Activated naive CD4-positive, alpha-beta T cell treated with anti-CD3 and anti-CD28 coated beads for 36 hours (primary cell): ENCODE results near the gene PRSS57. TPM values are rescaled to one million over a fixed set of nuclear protein-coding genes. Genes with fewer than 3 reads are reported as not detected.

ENCODE experiments used
- CTCF ChIA-PET: fragments of 350-600 bp; sonication (Branson Sonifier 250); formaldehyde crosslinking; loops from one replicate; lab custom pipeline; 2021; ENCODE audit warnings: antibody characterized with exemption; lab: Charles Lee
- DNase-seq: peaks from one replicate; pipeline ENCODE4 v3.0.0-alpha.2; 2020
- H3K27ac Mint-ChIP-seq: one replicate; pipeline ENCODE4 v1.8.0; 2021; ENCODE audit warnings: mild to moderate bottlenecking, mixed read lengths
- H3K27me3 Mint-ChIP-seq: one replicate; pipeline ENCODE4 v1.8.0; 2021; ENCODE audit warnings: low read depth, mixed read lengths
- H3K36me3 Mint-ChIP-seq: one replicate; pipeline ENCODE4 v1.8.0; 2021; ENCODE audit warnings: low read depth, mixed read lengths
- H3K4me1 Mint-ChIP-seq: one replicate; pipeline ENCODE4 v1.8.0; 2021; ENCODE audit warnings: low read depth, mixed read lengths
- H3K4me3 Mint-ChIP-seq: one replicate; pipeline ENCODE4 v1.8.0; 2021; ENCODE audit warnings: mild to moderate bottlenecking, moderate library complexity, mixed read lengths
- H3K9me3 Mint-ChIP-seq: one replicate; pipeline ENCODE4 v1.8.0; 2021; ENCODE audit warnings: mixed read lengths
- intact Hi-C: fragments of 100-400 bp; cut with micrococcal nuclease; formaldehyde crosslinking; loops from one replicate; pipeline ENCODE4 v1.15.1; 2023
- total RNA-seq, 2 experiments: library from RNA; stranded (reverse); gene quantifications; one replicate each; pipeline ENCODE4 v1.2.3, GENCODE V29; 2021

The PRSS57 gene
- total RNA-seq, 2 experiments from 2014 or later = not detected

DNA sequence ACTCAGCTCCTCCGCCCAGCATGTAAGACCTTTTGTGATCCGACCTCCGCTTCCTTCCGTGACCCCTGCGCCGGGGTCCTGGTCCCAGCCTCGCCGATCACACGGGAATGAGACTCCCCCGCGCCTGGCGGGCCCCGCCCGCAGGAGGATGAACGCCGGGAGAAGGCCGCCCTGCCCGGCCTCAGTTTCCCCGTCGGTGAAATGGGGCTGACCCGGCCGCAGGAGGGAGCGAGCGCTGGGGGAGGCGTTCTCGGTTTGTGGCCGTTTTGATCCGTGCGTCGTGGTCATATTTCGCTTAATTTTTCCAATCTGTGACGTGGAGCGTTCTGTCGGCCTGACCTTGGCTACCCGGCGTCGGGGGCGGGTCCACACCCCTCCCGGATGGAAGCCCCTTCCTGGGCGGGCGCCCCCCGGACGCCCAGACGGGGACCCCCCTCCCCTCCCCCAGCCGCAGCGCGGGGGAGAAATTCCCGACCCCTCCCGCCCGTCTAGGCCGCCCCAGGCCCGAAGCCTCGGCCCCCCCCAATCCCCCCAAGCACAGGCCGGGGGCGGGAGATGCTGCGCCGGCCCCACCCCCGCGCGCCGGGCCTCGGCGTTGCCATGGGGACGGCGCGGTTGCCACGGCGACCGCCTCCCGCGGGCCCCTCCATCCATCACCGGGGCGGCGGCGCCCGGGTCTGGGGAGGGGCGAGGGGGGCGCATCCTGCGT lies 24.5 kb upstream of the PRSS57 start:
- Mint-ChIP-seq H3K9me3 (peaks cover 9% of the 10 kb centered on the region), H3K36me3 (no peaks in the 10 kb centered on the region), H3K27ac (no peak overlapping the region), H3K4me1 (no peaks in the 10 kb centered on the region), H3K4me3 (no peak overlapping the region), H3K27me3 (peaks cover 23% of the 10 kb centered on the region)
- DNase-seq = no peak
- CTCF ChIA-PET = no interaction called here
- intact Hi-C loops = no loop called here

DNA sequence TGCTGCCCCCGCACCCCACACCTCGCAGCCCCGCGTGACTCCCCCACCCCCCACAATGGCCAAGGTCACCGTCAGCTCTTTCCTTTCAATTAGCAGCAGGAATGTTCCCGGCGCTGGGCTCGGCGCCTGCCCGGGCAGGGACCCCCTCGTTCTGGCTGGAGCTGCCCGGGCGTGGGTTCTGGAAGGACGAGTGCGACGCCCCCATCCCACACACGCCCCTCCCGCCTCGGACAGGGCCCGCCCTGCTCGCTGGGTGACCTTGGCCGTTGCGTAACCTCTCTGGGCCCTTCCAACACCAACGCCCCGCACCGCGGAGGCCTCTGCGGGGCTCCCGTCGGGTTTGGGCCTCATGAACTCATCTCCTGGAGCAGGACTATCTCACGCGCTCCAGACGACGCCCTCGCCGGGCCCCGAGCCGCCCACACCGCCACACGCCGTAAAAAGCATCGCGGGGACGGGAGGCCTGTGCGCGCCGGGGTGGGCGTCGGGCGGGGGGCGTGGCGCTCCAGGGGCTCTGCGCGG lies 23.8 kb upstream of the PRSS57 start:
- no peak for DNase-seq
- CTCF ChIA-PET = no interaction called here
- no peaks in the 10 kb centered on the region for H3K36me3 Mint-ChIP-seq

DNA sequence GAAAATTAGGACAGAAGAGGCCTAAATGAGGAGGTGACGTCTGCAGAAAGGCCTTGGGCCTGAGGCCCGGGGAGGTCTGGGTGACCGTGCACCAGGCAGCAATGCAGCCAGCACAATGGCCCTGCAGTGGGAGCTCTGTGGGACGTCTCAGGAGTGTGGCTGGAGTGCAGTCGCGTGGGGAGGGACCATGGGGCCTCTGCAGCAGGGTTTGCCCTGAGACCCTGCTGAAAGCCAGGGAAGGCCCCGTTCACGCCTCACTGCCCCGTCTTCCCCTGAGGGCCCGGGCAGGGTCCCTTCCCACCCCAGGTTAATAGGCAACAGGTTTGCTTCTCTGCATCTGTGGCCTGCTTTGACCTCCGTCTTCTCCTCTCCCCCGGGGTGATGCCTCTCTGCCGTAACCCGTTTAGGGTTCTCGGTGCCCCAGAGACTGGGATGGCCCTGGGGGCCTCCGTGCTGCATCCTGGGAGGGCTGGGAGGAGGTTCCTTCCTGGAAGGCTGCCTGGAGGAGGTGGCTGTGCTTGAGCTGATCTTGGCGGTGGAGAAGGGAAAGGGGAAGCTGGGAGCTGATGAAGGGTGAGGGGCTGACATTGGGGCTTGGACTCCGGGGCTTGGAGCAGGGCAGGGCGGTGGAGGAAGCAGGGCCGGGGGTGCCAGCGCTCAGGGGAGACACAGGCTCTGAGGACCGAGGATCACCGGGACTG lies 23.1 kb upstream of the PRSS57 start:
- Mint-ChIP-seq H3K27me3 (peaks cover 23% of the 10 kb centered on the region), H3K36me3 (no peaks in the 10 kb centered on the region), H3K27ac (no peak overlapping the region), H3K4me3 (no peak overlapping the region), H3K9me3 (peaks cover 9% of the 10 kb centered on the region), H3K4me1 (no peaks in the 10 kb centered on the region)
- intact Hi-C loops = no loop called here
- no peak for DNase-seq
- CTCF ChIA-PET = no interaction called here

More for the DNA sequence above, 23.8 kb upstream of the PRSS57 start:
- Mint-ChIP-seq H3K27ac (no peak overlapping the region), H3K4me3 (no peak overlapping the region), H3K9me3 (peaks cover 9% of the 10 kb centered on the region), H3K27me3 (peaks cover 23% of the 10 kb centered on the region), H3K4me1 (no peaks in the 10 kb centered on the region)
- intact Hi-C loops = no loop called here

- Mint-ChIP-seq H3K4me3 (no peak overlapping the region), H3K36me3 (no peaks in the 10 kb centered on the region), H3K27me3 (peaks cover 28% of the 10 kb centered on the region), H3K27ac (no peak overlapping the region), H3K4me1 (no peaks in the 10 kb centered on the region), H3K9me3 (peaks cover 9% of the 10 kb centered on the region)
- CTCF ChIA-PET = no interaction called here
- DNase-seq = no peak
- intact Hi-C loops = no loop called here
Observed at GRCh38 chr19:715347-715746, 20.1 kb upstream of the PRSS57 start.

DNA sequence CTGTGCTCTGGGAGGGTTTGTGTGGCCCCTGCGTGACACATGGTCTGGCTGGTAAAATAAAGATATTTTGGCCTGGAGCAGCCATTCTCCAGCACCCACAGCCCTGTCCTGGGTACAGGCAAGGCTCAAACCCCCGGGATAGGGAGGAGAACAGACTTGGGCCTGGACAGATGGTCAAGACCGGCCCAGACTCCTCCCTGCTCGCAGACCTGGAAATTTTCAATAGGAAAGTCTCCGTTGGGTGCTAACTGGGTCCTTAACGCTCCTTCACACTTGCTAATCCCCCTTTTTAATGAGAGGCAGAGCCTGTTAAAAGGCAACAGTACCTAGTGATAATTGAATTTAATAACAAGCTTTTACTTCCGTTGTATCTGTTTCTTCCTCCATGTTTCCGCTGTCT lies 16.0 kb upstream of the PRSS57 start:
- DNase-seq = no peak
- CTCF ChIA-PET = no interaction called here
- H3K27ac Mint-ChIP-seq = no peak overlapping the region
- H3K4me3 Mint-ChIP-seq = no peak overlapping the region
- peaks cover 9% of the 10 kb centered on the region for H3K9me3 Mint-ChIP-seq
- H3K36me3 Mint-ChIP-seq = no peaks in the 10 kb centered on the region
- peaks cover 22% of the 10 kb centered on the region for H3K27me3 Mint-ChIP-seq
- no peaks in the 10 kb centered on the region for H3K4me1 Mint-ChIP-seq
- intact Hi-C loops = no loop called here

GRCh38 chr19:710767-711166 lies 15.5 kb upstream of the PRSS57 start:
- no peak for DNase-seq
- intact Hi-C loops = no loop called here
- Mint-ChIP-seq H3K4me1 (no peaks in the 10 kb centered on the region), H3K27me3 (peaks cover 22% of the 10 kb centered on the region), H3K27ac (no peak overlapping the region), H3K9me3 (peaks cover 7% of the 10 kb centered on the region), H3K4me3 (no peak overlapping the region), H3K36me3 (no peaks in the 10 kb centered on the region)
- CTCF ChIA-PET = no interaction called here

DNA sequence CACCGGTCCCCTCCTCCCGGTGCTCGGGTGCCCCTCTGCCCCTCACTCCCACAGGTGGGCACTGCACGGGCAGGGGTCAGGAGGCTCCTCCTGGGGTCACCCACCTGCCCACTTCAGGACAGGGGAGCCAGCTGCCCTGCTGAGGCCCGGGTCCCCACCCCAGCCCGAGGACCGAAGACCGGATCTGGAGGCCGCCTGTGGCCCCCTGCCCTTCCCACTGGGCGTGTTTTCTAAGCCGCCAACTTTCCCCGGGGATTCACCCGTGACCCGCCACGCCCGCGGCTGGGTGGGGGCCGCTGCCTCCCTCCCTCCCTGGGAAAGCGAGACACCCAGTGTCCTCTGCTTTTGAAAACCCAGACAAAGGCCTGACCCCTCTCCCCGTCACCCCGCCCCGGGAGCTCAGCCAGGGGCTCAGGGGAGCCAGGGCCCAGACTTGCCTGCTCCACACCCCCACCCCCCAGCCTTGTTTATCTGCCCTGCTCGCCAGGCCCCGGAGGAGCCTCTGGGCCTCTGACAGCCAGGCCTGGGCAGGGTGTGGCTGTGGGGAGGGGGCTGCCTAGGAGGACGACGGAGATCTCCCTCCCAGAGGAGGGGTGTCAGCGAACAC lies 14.8 kb upstream of the PRSS57 start:
- intact Hi-C loops = no loop called here
- H3K27ac Mint-ChIP-seq = no peak overlapping the region
- no peaks in the 10 kb centered on the region for H3K36me3 Mint-ChIP-seq
- no peaks in the 10 kb centered on the region for H3K4me1 Mint-ChIP-seq
- no peak overlapping the region for H3K4me3 Mint-ChIP-seq
- H3K27me3 Mint-ChIP-seq = peaks cover 22% of the 10 kb centered on the region
- H3K9me3 Mint-ChIP-seq = peaks cover under 1% of the 10 kb centered on the region
- CTCF ChIA-PET = no interaction called here
- DNase-seq = no peak

DNA sequence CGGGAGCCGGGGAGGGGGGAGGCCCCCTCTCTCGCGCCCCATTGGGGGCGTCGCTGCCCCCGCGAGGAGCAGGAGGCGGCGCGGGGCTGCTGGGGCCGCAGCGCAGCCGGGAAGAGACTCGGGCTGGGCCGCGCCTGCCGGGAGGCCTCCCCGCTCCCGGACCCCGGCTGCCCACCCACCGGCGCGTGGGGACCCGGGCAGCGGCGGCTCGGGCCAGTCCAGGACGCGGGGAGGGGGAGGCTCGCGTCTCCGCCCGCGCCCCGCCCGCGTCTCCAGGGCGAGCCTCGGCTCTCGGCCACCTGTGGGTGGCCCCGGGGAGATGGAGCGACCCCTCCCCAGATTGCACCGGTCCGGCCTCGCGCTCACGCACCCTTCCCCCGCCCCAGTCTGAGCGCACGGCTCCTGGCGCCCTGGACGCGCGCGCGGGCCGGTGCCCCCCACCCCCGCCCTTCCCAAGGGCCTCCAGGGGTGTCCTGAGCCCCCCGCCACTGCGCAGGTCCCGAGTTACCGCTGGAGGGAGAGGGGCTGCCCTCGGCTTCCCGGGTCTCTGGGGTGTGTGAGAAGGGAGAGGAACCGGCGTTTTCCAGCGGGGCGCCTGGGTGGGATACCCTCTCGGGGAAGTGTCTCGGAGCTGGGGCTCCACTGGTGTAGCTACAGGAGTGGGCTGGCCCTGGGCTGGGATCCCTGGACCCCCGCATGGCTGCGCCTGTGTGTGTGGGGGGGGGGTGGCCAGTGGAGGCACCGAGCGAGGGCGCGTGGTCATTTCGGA lies 14.1 kb upstream of the PRSS57 start:
- Mint-ChIP-seq H3K36me3 (no peaks in the 10 kb centered on the region), H3K27me3 (peaks cover 22% of the 10 kb centered on the region), H3K4me1 (peaks cover 2% of the 10 kb centered on the region), H3K9me3 (no peaks in the 10 kb centered on the region), H3K4me3 (no peak overlapping the region), H3K27ac (no peak overlapping the region)
- intact Hi-C loops = no loop called here
- DNase-seq = no peak
- CTCF ChIA-PET = no interaction called here

DNA sequence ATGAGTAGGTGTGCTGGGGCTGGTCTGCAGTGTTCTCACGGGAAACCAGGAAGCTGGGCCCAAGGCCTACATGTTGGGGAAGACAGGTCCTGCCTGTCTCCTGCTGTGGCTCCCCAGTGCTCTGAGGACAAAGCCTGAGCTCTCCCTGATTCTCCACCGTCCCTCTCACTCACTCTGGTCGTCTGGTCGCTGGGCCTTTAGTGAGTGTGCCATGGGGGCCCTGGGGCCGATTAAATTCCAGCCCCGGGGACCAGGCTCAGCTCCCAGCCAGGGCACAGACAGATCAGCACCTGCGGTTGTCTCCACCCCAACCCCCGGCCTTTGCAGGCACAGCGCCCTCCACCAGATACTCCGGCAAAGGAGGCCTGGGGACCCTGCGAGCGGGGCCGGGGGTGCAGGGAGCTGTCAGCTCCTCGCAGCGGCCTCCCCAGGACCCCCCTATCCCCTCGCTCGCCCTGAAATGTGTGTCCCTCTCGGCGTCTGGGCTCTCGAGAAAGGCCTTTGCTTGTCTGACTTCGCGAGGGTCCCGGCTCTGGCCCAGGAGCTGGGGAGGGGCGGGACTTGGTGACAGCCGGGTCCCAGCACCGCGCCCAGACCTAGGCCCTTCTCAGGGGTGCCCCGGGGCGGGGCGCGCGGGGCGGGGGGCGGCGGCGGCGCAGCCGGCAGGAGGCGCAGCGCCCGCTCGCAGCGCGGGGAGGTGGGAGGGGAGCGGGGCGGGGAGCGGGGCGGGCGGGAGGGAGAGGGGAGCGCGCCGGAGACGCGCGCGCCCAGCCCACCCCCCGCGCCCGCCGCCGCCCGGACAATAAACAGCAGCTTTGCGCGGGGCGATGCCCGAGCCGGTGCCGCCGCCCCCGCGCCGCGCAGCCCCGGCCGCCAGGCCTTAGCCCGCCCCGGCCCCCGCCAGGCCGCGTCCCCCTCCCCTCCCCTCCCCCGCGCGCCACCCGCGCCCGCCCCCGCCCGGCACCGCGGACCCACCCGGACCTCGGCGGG lies 13.2 kb upstream of the PRSS57 start, which contains the start of gene PALM:
PALM (plus strand) TSS at position 782 of the 990 bp plus-strand sequence. CDS start 212 bp downstream, outside the sequence.
- Mint-ChIP-seq H3K9me3 (no peaks in the 10 kb centered on the region), H3K27me3 (peaks cover 25% of the 10 kb centered on the region), H3K4me1 (peaks cover 8% of the 10 kb centered on the region), H3K4me3 (no peak within 1 kb of the TSS), H3K36me3 (no peaks in the 10 kb centered on the region), H3K27ac (no peak within 1 kb of the TSS)
- CTCF ChIA-PET = interaction anchor here (1.0 kb wide), 1 partner anchor 26 kb away, joined by 3 read pairs; no protein-coding TSS in a partner anchor
- DNase-seq = no peak
- intact Hi-C loops = no loop called here

DNA sequence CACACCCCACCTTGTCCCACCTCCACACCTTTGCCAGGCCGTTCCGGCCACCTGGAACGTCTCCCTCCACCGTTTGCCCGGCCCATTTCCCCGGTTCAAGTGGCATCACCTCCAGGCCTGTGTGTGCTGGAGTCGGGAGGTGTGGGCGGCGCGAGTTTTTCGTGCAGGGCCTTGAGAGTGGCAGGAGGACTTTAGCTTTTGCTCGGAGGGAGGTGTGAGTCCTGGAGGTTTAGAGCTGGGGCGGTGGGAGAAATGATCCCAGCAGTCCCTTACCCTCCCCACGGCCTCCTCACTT lies 9.1 kb upstream of the PRSS57 start:
- intact Hi-C loops = no loop called here
- Mint-ChIP-seq H3K36me3 (no peaks in the 10 kb centered on the region), H3K4me1 (peaks cover 13% of the 10 kb centered on the region), H3K4me3 (no peak overlapping the region), H3K27ac (no peak overlapping the region), H3K9me3 (no peaks in the 10 kb centered on the region), H3K27me3 (peaks cover 22% of the 10 kb centered on the region)
- CTCF ChIA-PET = no interaction called here
- DNase-seq = no peak

DNA sequence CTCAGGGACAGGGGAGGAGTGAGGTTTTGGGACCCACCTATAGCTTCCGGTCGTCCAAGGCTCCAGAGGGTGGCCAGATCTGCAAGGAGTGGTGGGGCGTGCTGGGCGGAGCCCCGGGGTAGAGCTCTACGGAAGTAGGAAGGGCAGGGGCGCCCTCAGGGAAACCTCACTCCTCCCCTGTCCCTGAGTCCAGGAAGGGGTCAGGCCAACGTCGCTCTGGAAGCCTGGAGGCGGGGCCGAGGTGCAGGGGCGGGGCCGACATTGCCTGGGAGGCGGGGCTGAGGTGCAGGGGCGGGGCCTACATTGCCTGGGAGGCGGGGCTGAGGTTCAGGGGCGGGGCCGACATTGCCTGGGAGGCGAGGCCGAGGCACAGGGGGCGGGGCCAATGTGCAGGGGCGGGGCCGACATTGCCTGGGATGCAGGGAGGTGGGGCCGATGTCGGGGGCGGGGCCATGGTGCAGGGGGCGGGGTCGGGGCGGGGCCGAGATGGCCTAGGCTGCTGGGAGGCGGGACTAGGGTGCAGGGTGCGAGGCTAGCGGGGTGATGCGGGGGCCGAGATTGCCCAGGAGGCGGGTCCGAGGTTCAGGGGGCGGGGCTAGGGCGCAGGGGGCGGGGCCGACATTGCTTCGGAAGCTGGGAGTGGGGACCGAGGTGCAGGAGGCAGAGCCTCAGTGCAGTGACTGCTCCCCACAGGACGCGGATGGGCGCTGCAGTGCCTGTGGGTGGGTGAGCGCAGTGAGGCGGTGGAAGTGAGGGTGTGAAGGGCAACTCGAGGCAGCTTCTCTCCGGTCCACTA lies 8.6 kb upstream of the PRSS57 start:
- Mint-ChIP-seq H3K4me1 (peaks cover 13% of the 10 kb centered on the region), H3K36me3 (no peaks in the 10 kb centered on the region), H3K4me3 (peak overlapping the region; percentile 4), H3K27me3 (peaks cover 24% of the 10 kb centered on the region), H3K9me3 (no peaks in the 10 kb centered on the region), H3K27ac (no peak overlapping the region)
- intact Hi-C loops = loop anchor here (1.0 kb wide), 1 partner anchor 24 kb away; no protein-coding TSS in a partner anchor
- DNase-seq = peak; percentile 68
- CTCF ChIA-PET = interaction anchor here (0.7 kb wide), 1 partner anchor 52 kb away, joined by 3 read pairs; no protein-coding TSS in a partner anchor
